Left lung (tissue), 10 donors: ENCODE measurements around the gene TH. TPM values are rescaled to one million over a fixed set of nuclear protein-coding genes. Genes with fewer than 3 reads are reported as not detected.

Source experiments
- ATAC-seq: fragments of 200-7000 bp; cut with Tn5 transposase; one replicate; pipeline ENCODE4 v1.9.1; 2020; ENCODE audit warnings: moderate library complexity
- DNase-seq, 4 donors: peaks; one replicate each; pipeline ENCODE4 v3.0.0-alpha.2; 2013 to 2020
- H3K27ac ChIP-seq, 2 donors: fragments of 200-600 bp; sonication (generic) in 1 of 2; one replicate each; pipeline versions ENCODE4 v1.5.0 to v1.8.0; 2020 to 2021
- H3K27me3 ChIP-seq, 2 donors: fragments of 200-600 bp; sonication (generic) in 1 of 2; one replicate each; pipeline versions ENCODE4 v1.5.0 to v1.8.0; 2020 to 2021
- H3K36me3 ChIP-seq, 2 donors: fragments of 200-600 bp; sonication (generic) in 1 of 2; one replicate each; pipeline versions ENCODE4 v1.5.0 to v1.8.0; 2020 to 2021
- H3K4me1 ChIP-seq, 2 donors: fragments of 200-600 bp; one replicate each; pipeline ENCODE4 v1.8.0; 2021
- H3K4me3 ChIP-seq, 2 donors: fragments of 200-600 bp; sonication (generic) in 1 of 2; one replicate each; pipeline versions ENCODE4 v1.5.0 to v1.8.0; 2020 to 2021; ENCODE audit warnings: mild to moderate bottlenecking in 1 of 2
- H3K9me3 ChIP-seq, 2 donors: fragments of 200-600 bp; sonication (generic) in 1 of 2; one replicate each; pipeline versions ENCODE4 v1.5.0 to v1.8.0; 2020 to 2021
- CTCF ChIP-seq, 2 donors: fragments of 200-600 bp; sonication (generic) in 1 of 2; IDR thresholded peaks; one replicate each; pipeline versions ENCODE4 v1.5.0 to v1.8.0; 2021; ENCODE audit warnings: antibody characterized with exemption in 2 of 2
- intact Hi-C, 2 donors: fragments of 100-400 bp; cut with DNase I; formaldehyde crosslinking; loops; one replicate each; pipeline versions ENCODE4 v1.11.2 to v1.14.2; 2022
- polyA plus RNA-seq, 6 donors: library from polyadenylated mRNA; unstranded; fragments of 120-200 nt; gene quantifications; one replicate each; pipeline ENCODE4 v1.2.1, GENCODE V29; 2013; ENCODE audit not compliant: insufficient read length in 6 of 6
- total RNA-seq, 2 donors: library from RNA; stranded (reverse); fragmentation: NEBNext Ultra II Directional; extraction: Animal tissue kit (Norgen Biotek cat#: 25700); gene quantifications; one replicate each; pipeline ENCODE4 v1.2.1, GENCODE V29; 2021
- donor health status: DM: no; HTN: yes; CAD: no.
- donor health status: DM: no; HTN: no; CAD: no.

TH gene
- total and polyA plus RNA-seq, 8 donors: 0.18 to 1.4 (median 0.55) TPM

GRCh38 chr11:2173150-2173693, 1.6 kb upstream of the TH start:
- Histone ChIP-seq H3K27ac (no peak overlapping the region), H3K4me3 (no peak overlapping the region), H3K9me3 (no peaks in the 10 kb centered on the region), H3K27me3 (peaks cover 0 to 47% of the 10 kb centered on the region in 2 donors), H3K36me3 (no peaks in the 10 kb centered on the region), H3K4me1 (no peaks in the 10 kb centered on the region)
- intact Hi-C loops: no loop called here
- no peak for DNase-seq
- ATAC-seq: no peak
- no peak for TF ChIP-seq CTCF (IDR thresholded peaks at IDR 0.05)

- intact Hi-C loops: no loop called here
- TF ChIP-seq CTCF (IDR thresholded peaks at IDR 0.05): no peak
- no peaks in the 10 kb centered on the region for H3K9me3 ChIP-seq
- no peak for DNase-seq
- H3K4me1 ChIP-seq: no peaks in the 10 kb centered on the region
- no peak overlapping the region for H3K4me3 ChIP-seq
- peaks cover 0 to 52% of the 10 kb centered on the region in 2 donors for H3K27me3 ChIP-seq
- no peak for ATAC-seq
- H3K36me3 ChIP-seq: no peaks in the 10 kb centered on the region
- H3K27ac ChIP-seq: no peak overlapping the region
Observed at GRCh38 chr11:2172676-2173075, 1.1 kb upstream of the TH start.

DNA sequence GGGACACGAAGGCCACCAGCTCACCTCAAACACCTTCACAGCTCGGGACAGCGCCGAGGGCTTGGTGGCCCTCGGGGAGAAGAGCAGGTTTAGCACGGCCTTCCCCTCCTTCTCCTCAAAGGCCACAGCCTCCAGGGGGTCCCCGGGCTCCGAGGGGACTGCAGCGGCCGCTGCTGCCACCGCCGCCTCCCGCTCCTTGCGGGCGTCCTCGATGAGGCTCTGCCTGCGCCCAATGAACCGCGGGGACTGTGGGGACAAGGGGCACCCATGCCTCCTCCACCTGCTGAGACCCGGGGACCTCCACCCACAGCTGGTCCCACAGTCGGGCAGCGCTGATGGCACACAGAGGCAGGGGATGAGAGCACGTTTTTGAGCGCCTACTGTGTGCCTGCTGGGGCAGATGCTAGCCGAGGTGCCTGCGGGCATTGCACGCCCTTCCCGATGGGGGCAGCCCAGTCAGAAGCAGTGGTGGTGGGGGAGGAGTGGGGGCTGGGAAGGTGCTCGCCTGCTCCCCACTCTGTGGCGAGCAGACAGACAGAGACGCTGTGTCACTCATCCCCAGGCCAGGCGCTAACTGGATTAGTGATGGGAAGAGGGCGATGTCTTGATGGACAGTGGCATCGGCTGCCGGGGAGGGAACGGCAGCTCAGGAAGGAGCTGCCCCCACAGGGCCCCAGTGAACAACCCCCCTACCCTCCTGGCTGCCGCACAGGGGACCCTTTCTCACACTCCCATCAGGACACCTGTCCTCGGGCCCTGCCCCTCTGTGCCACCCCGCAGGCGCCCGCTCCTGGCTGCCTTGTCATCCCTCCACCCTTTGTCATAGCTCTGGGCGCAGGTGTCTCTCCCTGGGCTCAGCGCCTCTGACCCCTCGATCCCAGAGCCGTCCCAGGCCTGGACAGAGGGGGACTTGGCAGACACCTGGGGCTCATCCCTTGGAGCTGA, 1.7 kb downstream of the TH start:
- no peaks in the 10 kb centered on the region for H3K9me3 ChIP-seq
- no peaks in the 10 kb centered on the region for H3K36me3 ChIP-seq
- no peak overlapping the region for H3K4me3 ChIP-seq
- no peak for TF ChIP-seq CTCF (IDR thresholded peaks at IDR 0.05)
- intact Hi-C loops: no loop called here
- H3K27me3 ChIP-seq: peaks cover 0 to 76% of the 10 kb centered on the region in 2 donors
- peaks cover 5 to 10% of the 10 kb centered on the region in 2 donors for H3K4me1 ChIP-seq
- DNase-seq (no peak), ATAC-seq (no peak)
- no peak overlapping the region for H3K27ac ChIP-seq

GRCh38 chr11:2169005-2169378, 2.6 kb downstream of the TH start:
- intact Hi-C loops: no loop called here

More at GRCh38 chr11:2169005-2169378, 2.6 kb downstream of the TH start:
- no peaks in the 10 kb centered on the region for H3K9me3 ChIP-seq
- H3K27me3 ChIP-seq: peaks cover 0 to 85% of the 10 kb centered on the region in 2 donors
- H3K4me1 ChIP-seq: peaks cover 5 to 10% of the 10 kb centered on the region in 2 donors
- ATAC-seq (no peak), DNase-seq (no peak)
- no peaks in the 10 kb centered on the region for H3K36me3 ChIP-seq
- no peak for TF ChIP-seq CTCF (IDR thresholded peaks at IDR 0.05)
- no peak overlapping the region for H3K4me3 ChIP-seq
- H3K27ac ChIP-seq: no peak overlapping the region
